Measurements from ENCODE around the gene TXNDC2. TPM values are rescaled to one million over a fixed set of nuclear protein-coding genes. Genes with fewer than 3 reads are reported as not detected.
A peak's percentile ranks its signal among the peaks of the same experiment; 100 is the strongest.

TXNDC2 gene
- polyA plus RNA-seq, 2 donors, result 0.06 TPM; not detected in 1

GRCh38 chr18:9868857-9869714 lies 16.7 kb upstream of the TXNDC2 start:
- Histone ChIP-seq H3K4me3 (ENCODE audit: low read depth in 1 of 2, low read length in 2 of 2) (no peak overlapping the region), H3K36me3 (ENCODE audit: control insufficient read depth in 2 of 2, insufficient read depth in 2 of 2, low read length in 1 of 2) (no peaks in the 10 kb centered on the region), H3K27ac (ENCODE audit: low read depth in 2 of 2, low read length in 1 of 2) (peak overlapping the region; percentile 53 to 77), H3K27me3 (ENCODE audit: control insufficient read depth in 1 of 2, insufficient read depth in 2 of 2, low read length in 2 of 2) (no peaks in the 10 kb centered on the region), H3K4me1 (ENCODE audit: control insufficient read depth in 2 of 2, insufficient read depth in 2 of 2, low read length in 1 of 2) (peaks cover 0 to 2% of the 10 kb centered on the region in 2 donors), H3K9me3 (ENCODE audit: control insufficient read depth in 2 of 2, insufficient read depth in 1 of 2, low read depth in 1 of 2, low read length in 1 of 2) (peaks cover 0 to 4% of the 10 kb centered on the region in 2 donors)
- WGBS, 2 donors, result 59 to 61% methylated on average over 6 of the region's 6 CpGs

DNA sequence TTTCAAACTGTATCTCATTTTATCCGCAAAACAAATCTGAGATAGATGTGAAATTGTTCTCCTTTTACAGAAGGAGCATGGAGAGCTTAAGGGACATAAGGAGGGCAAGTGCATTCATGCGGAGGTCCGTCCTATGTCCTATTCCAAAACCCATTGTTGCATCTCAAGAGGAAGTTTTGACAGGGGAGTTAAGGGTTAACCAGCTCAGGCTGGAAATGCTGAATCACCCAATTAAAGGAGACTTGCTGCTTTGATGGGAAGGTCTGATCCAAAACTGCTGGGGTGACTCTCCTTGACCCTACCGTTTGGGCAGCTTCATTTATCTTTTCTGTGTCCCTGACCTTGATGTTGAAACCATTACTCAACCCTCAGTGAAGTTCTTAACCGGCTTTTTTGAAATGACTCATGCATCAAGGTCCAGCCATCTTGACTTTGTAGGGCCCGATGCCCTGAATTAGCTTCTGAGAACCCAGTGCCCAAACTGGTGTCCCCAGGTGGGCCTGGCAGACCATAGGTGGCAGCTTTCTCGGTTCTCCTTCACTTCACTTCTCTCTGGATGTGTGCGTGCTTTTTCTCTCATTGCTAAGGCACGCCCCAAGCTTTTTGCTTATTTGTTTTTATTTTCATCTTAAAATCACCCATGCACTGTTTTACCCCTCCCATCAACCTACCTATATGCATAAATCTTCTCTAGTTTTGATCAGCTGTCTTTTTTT lies 15.9 kb upstream of the TXNDC2 start:
- peak overlapping the region; percentile 28 to 87 for H3K27ac ChIP-seq (ENCODE audit: low read depth in 2 of 2, low read length in 1 of 2)
- 58% methylated on average over 9 of the region's 9 CpGs for WGBS, 2 donors
- peaks cover 0 to 4% of the 10 kb centered on the region in 2 donors for H3K9me3 ChIP-seq (ENCODE audit: control insufficient read depth in 2 of 2, insufficient read depth in 1 of 2, low read depth in 1 of 2, low read length in 1 of 2)
- no peaks in the 10 kb centered on the region for H3K36me3 ChIP-seq (ENCODE audit: control insufficient read depth in 2 of 2, insufficient read depth in 2 of 2, low read length in 1 of 2)
- H3K27me3 ChIP-seq (ENCODE audit: control insufficient read depth in 1 of 2, insufficient read depth in 2 of 2, low read length in 2 of 2), result no peaks in the 10 kb centered on the region
- H3K4me3 ChIP-seq (ENCODE audit: low read depth in 1 of 2, low read length in 2 of 2), result no peak overlapping the region
- peaks cover 0 to 2% of the 10 kb centered on the region in 2 donors for H3K4me1 ChIP-seq (ENCODE audit: control insufficient read depth in 2 of 2, insufficient read depth in 2 of 2, low read length in 1 of 2)

GRCh38 chr18:9870431-9871008 lies 15.3 kb upstream of the TXNDC2 start:
- Histone ChIP-seq H3K36me3 (ENCODE audit: control insufficient read depth in 2 of 2, insufficient read depth in 2 of 2, low read length in 1 of 2) (no peaks in the 10 kb centered on the region), H3K27me3 (ENCODE audit: control insufficient read depth in 1 of 2, insufficient read depth in 2 of 2, low read length in 2 of 2) (no peaks in the 10 kb centered on the region), H3K4me3 (ENCODE audit: low read depth in 1 of 2, low read length in 2 of 2) (no peak overlapping the region), H3K27ac (ENCODE audit: low read depth in 2 of 2, low read length in 1 of 2) (peak overlapping the region in 1 of 2 donors; percentile 40), H3K4me1 (ENCODE audit: control insufficient read depth in 2 of 2, insufficient read depth in 2 of 2, low read length in 1 of 2) (peaks cover 0 to 2% of the 10 kb centered on the region in 2 donors), H3K9me3 (ENCODE audit: control insufficient read depth in 2 of 2, insufficient read depth in 1 of 2, low read depth in 1 of 2, low read length in 1 of 2) (peaks cover 0 to 4% of the 10 kb centered on the region in 2 donors)
- 61 to 69% methylated on average over 4 of the region's 4 CpGs for WGBS, 2 donors

- Histone ChIP-seq H3K4me1 (ENCODE audit: control insufficient read depth in 2 of 2, insufficient read depth in 2 of 2, low read length in 1 of 2) (peaks cover 0 to 2% of the 10 kb centered on the region in 2 donors), H3K4me3 (ENCODE audit: low read depth in 1 of 2, low read length in 2 of 2) (no peak overlapping the region), H3K27me3 (ENCODE audit: control insufficient read depth in 1 of 2, insufficient read depth in 2 of 2, low read length in 2 of 2) (no peaks in the 10 kb centered on the region), H3K9me3 (ENCODE audit: control insufficient read depth in 2 of 2, insufficient read depth in 1 of 2, low read depth in 1 of 2, low read length in 1 of 2) (peaks cover 0 to 4% of the 10 kb centered on the region in 2 donors), H3K36me3 (ENCODE audit: control insufficient read depth in 2 of 2, insufficient read depth in 2 of 2, low read length in 1 of 2) (no peaks in the 10 kb centered on the region), H3K27ac (ENCODE audit: low read depth in 2 of 2, low read length in 1 of 2) (no peak overlapping the region)
- WGBS, 2 donors, result 85 to 86% methylated on average over 6 of the region's 6 CpGs
These were observed 14.5 kb upstream of the TXNDC2 start for GRCh38 chr18:9871244-9871746.

DNA sequence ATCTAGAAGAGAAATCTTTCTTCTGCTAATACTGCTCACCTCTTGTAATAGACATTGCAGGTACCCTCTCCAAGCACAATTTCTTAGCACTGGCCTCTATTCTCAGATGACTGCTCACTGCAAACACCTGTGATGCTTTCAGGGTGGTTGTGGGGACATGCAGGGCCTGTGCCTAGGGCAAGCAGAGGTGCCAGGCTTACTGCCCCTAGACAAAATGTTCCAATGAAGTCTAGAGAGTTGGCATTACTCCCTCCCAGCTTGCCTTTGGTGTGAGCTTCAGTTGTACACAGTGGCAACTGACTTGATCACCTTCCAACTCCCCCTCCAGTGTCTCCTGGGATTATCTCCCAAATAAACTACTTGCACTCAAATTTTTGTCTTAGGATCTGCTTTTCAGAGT lies 12.9 kb upstream of the TXNDC2 start:
- H3K9me3 ChIP-seq (ENCODE audit: control insufficient read depth in 2 of 2, insufficient read depth in 1 of 2, low read depth in 1 of 2, low read length in 1 of 2), result no peaks in the 10 kb centered on the region
- H3K4me1 ChIP-seq (ENCODE audit: control insufficient read depth in 2 of 2, insufficient read depth in 2 of 2, low read length in 1 of 2), result peaks cover 0 to 2% of the 10 kb centered on the region in 2 donors

DNA sequence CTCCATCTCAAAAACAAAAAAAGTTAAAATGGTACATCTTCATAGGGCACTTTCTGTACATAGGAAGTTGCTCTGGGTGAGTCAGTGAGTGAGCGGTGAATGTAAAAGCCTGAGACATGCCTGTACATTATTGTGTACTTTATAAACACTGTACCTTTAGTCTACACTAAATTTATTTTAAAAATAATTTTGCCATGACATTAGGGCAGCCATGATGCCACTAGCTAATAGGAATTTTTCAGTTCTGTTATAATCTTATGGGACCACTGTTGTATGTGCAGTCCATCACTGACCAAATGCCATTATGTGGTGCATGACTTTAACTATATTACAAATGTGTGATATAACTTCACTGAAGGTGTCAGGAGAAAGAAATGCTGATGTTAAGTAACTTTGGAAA lies 11.0 kb upstream of the TXNDC2 start:
- Histone ChIP-seq H3K27me3 (ENCODE audit: control insufficient read depth in 1 of 2, insufficient read depth in 2 of 2, low read length in 2 of 2) (no peaks in the 10 kb centered on the region), H3K9me3 (ENCODE audit: control insufficient read depth in 2 of 2, insufficient read depth in 1 of 2, low read depth in 1 of 2, low read length in 1 of 2) (no peaks in the 10 kb centered on the region), H3K4me1 (ENCODE audit: control insufficient read depth in 2 of 2, insufficient read depth in 2 of 2, low read length in 1 of 2) (peaks cover 0 to 1% of the 10 kb centered on the region in 2 donors), H3K4me3 (ENCODE audit: low read depth in 1 of 2, low read length in 2 of 2) (no peak overlapping the region), H3K36me3 (ENCODE audit: control insufficient read depth in 2 of 2, insufficient read depth in 2 of 2, low read length in 1 of 2) (no peaks in the 10 kb centered on the region), H3K27ac (ENCODE audit: low read depth in 2 of 2, low read length in 1 of 2) (no peak overlapping the region)
- 78 to 88% methylated on average over 1 of the region's 1 CpG for WGBS, 2 donors

More for the DNA sequence above, 12.9 kb upstream of the TXNDC2 start:
- Histone ChIP-seq H3K4me3 (ENCODE audit: low read depth in 1 of 2, low read length in 2 of 2) (no peak overlapping the region), H3K27me3 (ENCODE audit: control insufficient read depth in 1 of 2, insufficient read depth in 2 of 2, low read length in 2 of 2) (no peaks in the 10 kb centered on the region), H3K36me3 (ENCODE audit: control insufficient read depth in 2 of 2, insufficient read depth in 2 of 2, low read length in 1 of 2) (no peaks in the 10 kb centered on the region), H3K27ac (ENCODE audit: low read depth in 2 of 2, low read length in 1 of 2) (no peak overlapping the region)

DNA sequence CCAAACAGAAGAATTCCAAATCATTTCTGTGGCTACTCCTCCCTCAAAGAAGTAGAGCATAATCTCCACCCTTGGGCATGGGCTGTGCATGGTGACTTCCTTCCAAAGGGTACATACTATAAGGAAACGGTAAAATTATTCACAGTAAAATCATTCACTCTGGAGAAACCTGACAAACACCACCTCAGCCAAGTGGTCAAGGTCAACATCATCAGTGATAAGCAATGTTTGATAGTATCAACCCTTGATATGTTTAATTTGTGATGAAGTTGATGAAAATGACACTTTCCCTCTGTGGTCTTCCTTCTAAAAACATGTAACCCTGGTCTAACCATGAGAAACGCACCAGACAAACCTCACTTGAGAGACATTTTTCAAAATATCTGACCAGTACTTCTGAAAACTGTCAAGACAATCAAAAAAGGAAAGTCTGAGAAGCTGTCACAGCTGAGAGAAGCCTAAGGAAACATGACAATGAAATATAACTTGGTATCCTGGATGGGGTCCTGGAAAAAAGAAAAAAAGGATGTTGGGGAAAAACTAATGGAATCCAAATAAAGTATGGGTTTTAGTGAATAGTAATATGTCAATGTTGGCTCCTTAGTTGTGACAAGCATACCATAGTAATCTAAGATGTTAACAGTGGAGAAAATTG lies 9.4 kb upstream of the TXNDC2 start:
- no peaks in the 10 kb centered on the region for H3K36me3 ChIP-seq (ENCODE audit: control insufficient read depth in 2 of 2, insufficient read depth in 2 of 2, low read length in 1 of 2)
- H3K27ac ChIP-seq (ENCODE audit: low read depth in 2 of 2, low read length in 1 of 2), result no peak overlapping the region
- H3K4me1 ChIP-seq (ENCODE audit: control insufficient read depth in 2 of 2, insufficient read depth in 2 of 2, low read length in 1 of 2), result no peaks in the 10 kb centered on the region
- no peaks in the 10 kb centered on the region for H3K27me3 ChIP-seq (ENCODE audit: control insufficient read depth in 1 of 2, insufficient read depth in 2 of 2, low read length in 2 of 2)
- no peak overlapping the region for H3K4me3 ChIP-seq (ENCODE audit: low read depth in 1 of 2, low read length in 2 of 2)
- no peaks in the 10 kb centered on the region for H3K9me3 ChIP-seq (ENCODE audit: control insufficient read depth in 2 of 2, insufficient read depth in 1 of 2, low read depth in 1 of 2, low read length in 1 of 2)
- 80 to 88% methylated on average over 2 of the region's 2 CpGs for WGBS, 2 donors

DNA sequence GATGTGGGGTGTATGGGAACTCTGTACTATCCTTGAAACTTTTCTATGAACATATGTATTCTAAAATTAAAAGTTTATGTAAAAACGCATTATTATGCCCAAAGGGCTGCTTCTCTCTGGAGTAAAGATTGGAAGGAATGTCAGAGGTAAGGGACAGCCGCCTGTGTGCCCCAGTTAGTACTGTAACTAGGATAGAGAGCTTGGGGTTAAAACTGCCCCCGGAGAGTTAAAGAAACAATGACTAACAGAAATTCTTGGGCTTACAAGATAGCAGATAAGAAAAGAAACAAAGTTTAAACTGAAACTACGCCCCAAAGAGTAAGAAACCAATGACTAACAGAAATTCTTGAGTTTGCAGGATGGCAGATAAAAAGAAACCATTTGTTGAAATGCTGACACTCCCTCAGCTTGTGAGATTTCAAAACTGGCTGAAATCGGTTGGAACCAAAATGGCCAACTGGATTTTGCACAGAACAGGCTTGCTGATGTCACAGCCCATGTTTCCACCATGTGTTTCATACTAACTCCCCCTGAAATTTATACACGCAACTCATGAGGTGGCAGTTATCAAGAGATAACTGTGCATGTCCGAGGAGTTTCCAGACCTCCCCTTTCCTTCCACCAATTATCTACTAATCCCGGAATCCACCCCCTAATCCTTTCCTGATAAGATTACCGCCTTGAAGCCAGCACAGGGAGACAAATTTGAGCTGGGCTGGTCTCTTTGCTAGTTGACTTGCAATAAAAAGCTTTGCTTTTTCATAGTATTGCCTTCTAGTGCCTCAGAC lies 8.7 kb upstream of the TXNDC2 start:
- Histone ChIP-seq H3K36me3 (ENCODE audit: control insufficient read depth in 2 of 2, insufficient read depth in 2 of 2, low read length in 1 of 2) (no peaks in the 10 kb centered on the region), H3K27ac (ENCODE audit: low read depth in 2 of 2, low read length in 1 of 2) (peak overlapping the region in 1 of 2 donors; percentile 17), H3K9me3 (ENCODE audit: control insufficient read depth in 2 of 2, insufficient read depth in 1 of 2, low read depth in 1 of 2, low read length in 1 of 2) (no peaks in the 10 kb centered on the region), H3K4me3 (ENCODE audit: low read depth in 1 of 2, low read length in 2 of 2) (no peak overlapping the region), H3K4me1 (ENCODE audit: control insufficient read depth in 2 of 2, insufficient read depth in 2 of 2, low read length in 1 of 2) (no peaks in the 10 kb centered on the region), H3K27me3 (ENCODE audit: control insufficient read depth in 1 of 2, insufficient read depth in 2 of 2, low read length in 2 of 2) (no peaks in the 10 kb centered on the region)
- WGBS, 2 donors, result 41 to 51% methylated on average over 9 of the region's 9 CpGs

- Histone ChIP-seq H3K4me3 (ENCODE audit: low read depth in 1 of 2, low read length in 2 of 2) (no peak overlapping the region), H3K4me1 (ENCODE audit: control insufficient read depth in 2 of 2, insufficient read depth in 2 of 2, low read length in 1 of 2) (no peaks in the 10 kb centered on the region)
These were observed 8.1 kb upstream of the TXNDC2 start for GRCh38 chr18:9877655-9878014.

More at GRCh38 chr18:9877655-9878014, 8.1 kb upstream of the TXNDC2 start:
- Histone ChIP-seq H3K27ac (ENCODE audit: low read depth in 2 of 2, low read length in 1 of 2) (no peak overlapping the region), H3K9me3 (ENCODE audit: control insufficient read depth in 2 of 2, insufficient read depth in 1 of 2, low read depth in 1 of 2, low read length in 1 of 2) (no peaks in the 10 kb centered on the region), H3K27me3 (ENCODE audit: control insufficient read depth in 1 of 2, insufficient read depth in 2 of 2, low read length in 2 of 2) (no peaks in the 10 kb centered on the region), H3K36me3 (ENCODE audit: control insufficient read depth in 2 of 2, insufficient read depth in 2 of 2, low read length in 1 of 2) (no peaks in the 10 kb centered on the region)
